SK-N-SH (cell line): Measurements from ENCODE around the gene EPGN. TPM values are rescaled to one million over a fixed set of nuclear protein-coding genes. Genes with fewer than 3 reads are reported as not detected.

Experiments
- CTCF ChIA-PET: fragments of 300-600, 350-600 bp; formaldehyde crosslinking; extraction: SDS; loops from one replicate; lab custom pipeline; 2021; lab: Yijun Ruan, JAX
- POLR2A ChIA-PET: fragments of 350-600 bp; sonication (Branson Sonifier 250); formaldehyde crosslinking; extraction: SDS; loops from one replicate; lab custom pipeline; 2020; ENCODE audit warnings: antibody characterized with exemption, inconsistent platforms; lab: Yijun Ruan, JAX
- DNase-seq: peaks from one replicate; pipeline ENCODE4 v3.0.0; 2012
- H2AFZ ChIP-seq: fragments of 200-600 bp; sonication (generic); 2 replicates; pipeline ENCODE4 v1.8.1; 2016; ENCODE audit warnings: antibody characterized with exemption, mild to moderate bottlenecking, low read depth
- H3F3A ChIP-seq: fragments of 200-600 bp; sonication (generic); replicated peaks from 2 replicates; pipeline ENCODE3; 2016; ENCODE audit warnings: antibody characterized with exemption, mild to moderate bottlenecking; ENCODE audit not compliant: insufficient read depth
- H3K27ac ChIP-seq, 2 experiments: fragments of 200-500 bp in 1 of 2; fragments of 200-600 bp in 1 of 2; sonication (Bioruptor generic) in 1 of 2; sonication (generic), shearing (Covaris generic) in 1 of 2; 2 replicates each; pipeline versions ENCODE4 v1.5.1 to v1.6.1; 2014 to 2016; ENCODE audit warnings: low read depth in 2 of 2, inconsistent platforms in 1 of 2, low read length in 1 of 2, mild to moderate bottlenecking in 1 of 2, mixed read lengths in 1 of 2
- H3K27me3 ChIP-seq: fragments of 200-600 bp; sonication (generic), shearing (Covaris generic); 2 replicates; pipeline ENCODE4 v1.6.1; 2016; ENCODE audit warnings: mixed run types; ENCODE audit not compliant: insufficient read depth
- H3K36me3 ChIP-seq, 2 experiments: fragments of 200-500 bp in 1 of 2; fragments of 200-600 bp in 1 of 2; sonication (Bioruptor generic) in 1 of 2; sonication (generic) in 1 of 2; replicated peaks in 1 of 2; 2 replicates each; pipeline versions ENCODE3 to v1.5.1; 2014 to 2016; ENCODE audit warnings: low read length in 1 of 2, mild to moderate bottlenecking in 1 of 2; ENCODE audit not compliant: insufficient read depth in 2 of 2, control insufficient read depth in 1 of 2
- H3K4me1 ChIP-seq, 2 experiments: fragments of 200-500 bp in 1 of 2; fragments of 200-600 bp in 1 of 2; sonication (Bioruptor generic) in 1 of 2; sonication (generic), shearing (Covaris generic) in 1 of 2; 2 replicates each; pipeline versions ENCODE4 v1.5.1 to v1.6.1; 2014 to 2016; ENCODE audit warnings: low read depth in 1 of 2, low read length in 1 of 2, mixed run types in 1 of 2; ENCODE audit not compliant: insufficient read depth in 2 of 2, control insufficient read depth in 1 of 2
- H3K4me2 ChIP-seq: fragments of 200-600 bp; sonication (generic), shearing (Covaris generic); 2 replicates; pipeline ENCODE4 v1.6.1; 2017; ENCODE audit warnings: mixed run types
- H3K4me3 ChIP-seq, 2 experiments: fragments of 200-500 bp in 1 of 2; fragments of 200-600 bp in 1 of 2; sonication (Bioruptor generic) in 1 of 2; sonication (generic), shearing (Covaris generic) in 1 of 2; 2 replicates each; pipeline versions ENCODE4 v1.5.1 to v1.8.1; 2014 to 2016; ENCODE audit warnings: low read depth in 2 of 2, inconsistent platforms in 1 of 2, low read length in 1 of 2, mild to moderate bottlenecking in 1 of 2, mixed read lengths in 1 of 2, moderate library complexity in 1 of 2
- H3K79me2 ChIP-seq: fragments of 200-600 bp; sonication (generic); 2 replicates; pipeline ENCODE4 v1.8.1; 2017; ENCODE audit warnings: mild to moderate bottlenecking; ENCODE audit not compliant: insufficient read depth
- H3K9ac ChIP-seq: fragments of 200-600 bp; sonication (generic); 2 replicates; pipeline ENCODE4 v1.6.1; 2017; ENCODE audit warnings: mixed run types
- H3K9me2 ChIP-seq: fragments of 200-600 bp; sonication (generic); 2 replicates; pipeline ENCODE4 v1.6.1; 2017; ENCODE audit warnings: mixed run types
- H3K9me3 ChIP-seq: fragments of 200-600 bp; sonication (generic); 2 replicates; pipeline ENCODE4 v1.6.1; 2017; ENCODE audit warnings: mixed run types, mild to moderate bottlenecking, moderate library complexity
- H4K20me1 ChIP-seq: fragments of 200-600 bp; sonication (generic); 2 replicates; pipeline ENCODE4 v1.6.1; 2017; ENCODE audit warnings: mild to moderate bottlenecking, mixed run types; ENCODE audit not compliant: insufficient read depth
- FOXJ3 ChIP-seq: sonication (generic); formaldehyde crosslinking; IDR thresholded peaks from 2 replicates; pipeline ENCODE4 v1.5.1; 2020; ENCODE audit warnings: mild to moderate bottlenecking, missing genetic modification reagents
- GATA2 ChIP-seq: sonication (generic); formaldehyde crosslinking; IDR thresholded peaks from 2 replicates; pipeline ENCODE4 v1.5.0; 2020; ENCODE audit warnings: mild to moderate bottlenecking, missing genetic modification reagents
- MAX ChIP-seq: IDR thresholded peaks from 2 replicates; pipeline ENCODE4 v1.4.0; 2012; ENCODE audit warnings: low read depth
- MEF2A ChIP-seq: IDR thresholded peaks from 2 replicates; pipeline ENCODE4 v1.4.0; 2012; ENCODE audit warnings: low read depth, borderline replicate concordance
- MXI1 ChIP-seq: IDR thresholded peaks from 2 replicates; pipeline ENCODE4 v1.6.1; 2012; ENCODE audit warnings: mild to moderate bottlenecking, low read depth, low read length, improper control_type of control experiment
- NRF1 ChIP-seq: IDR thresholded peaks from 2 replicates; pipeline ENCODE4 v1.6.1; 2012; ENCODE audit warnings: low read depth, mild to moderate bottlenecking, low read length
- PBX3 ChIP-seq: IDR thresholded peaks from 2 replicates; pipeline ENCODE4; 2012
- POLR2AphosphoS5 ChIP-seq: IDR thresholded peaks from 2 replicates; pipeline ENCODE4 v1.6.1; 2012; ENCODE audit warnings: low read depth, low read length
- RXRA ChIP-seq: IDR thresholded peaks from 2 replicates; pipeline ENCODE4 v1.4.0; 2012; ENCODE audit warnings: low read depth, mild to moderate bottlenecking, borderline replicate concordance
- SMC3 ChIP-seq: IDR thresholded peaks from 2 replicates; pipeline ENCODE4 v1.6.1; 2012; ENCODE audit warnings: low read depth, low read length, improper control_type of control experiment
- TAF1 ChIP-seq: IDR thresholded peaks from 2 replicates; pipeline ENCODE4 v1.6.1; 2012; ENCODE audit warnings: low read depth, mild to moderate bottlenecking, low read length, moderate library complexity, borderline replicate concordance
- TCF12 ChIP-seq: IDR thresholded peaks from 2 replicates; pipeline ENCODE4 v1.4.0; 2012
- TEAD4 ChIP-seq: IDR thresholded peaks from 2 replicates; pipeline ENCODE4 v1.4.0; 2012; ENCODE audit warnings: mild to moderate bottlenecking, borderline replicate concordance; ENCODE audit not compliant: insufficient read depth
- USF1 ChIP-seq: IDR thresholded peaks from 2 replicates; pipeline ENCODE4 v1.4.0; 2012; ENCODE audit warnings: low read depth, borderline replicate concordance
- USF2 ChIP-seq: fragments of 150-350 bp; IDR thresholded peaks from 2 replicates; pipeline ENCODE4 v1.6.1; 2017; ENCODE audit warnings: antibody characterized with exemption, low read length, low read depth, borderline replicate concordance
- WGBS: methylation state at CpG from one replicate; pipeline ENCODE4 v1.1.6; 2017; ENCODE audit warnings: low lambda C conversion rate; 5-methylcytosine and 5-hydroxymethylcytosine counted together
- polyA plus RNA-seq, 3 experiments: library from polyadenylated mRNA; depleted of rRNA; stranded (reverse); fragments of >200 nt; gene quantifications; 2 replicates each; pipeline ENCODE4 v1.2.3, GENCODE V29; 2012

Gene EPGN
- polyA plus RNA-seq, 1 of the 3 experiments (the other 2 are of a cell fraction): 0.23 TPM

GRCh38 chr4:74364652-74365491 is 56.6 kb downstream of the EPGN start, which contains the start of gene EREG:
TSS of gene EREG (plus strand) at chr4:74365145. CDS start at chr4:74365309, 164 bp downstream.
- ChIA-PET CTCF (no interaction called here), POLR2A (no interaction called here)
- DNase-seq: peak; percentile 23
- WGBS: 3% methylated on average over 27 of the region's 40 CpGs
- Histone ChIP-seq H3F3A (no peaks in the 10 kb centered on the region), H3K27me3 (peaks cover 30% of the 10 kb centered on the region), H3K27ac (no peak within 1 kb of the TSS), H3K79me2 (no peaks in the 10 kb centered on the region), H3K4me3 (peak within 1 kb of the TSS in 1 of 2 experiments; percentile 37; a peak in 1 of 4 replicates), H3K9ac (no peak within 1 kb of the TSS), H3K36me3 (no peaks in the 10 kb centered on the region), H3K9me3 (no peaks in the 10 kb centered on the region), H3K9me2 (no peaks in the 10 kb centered on the region), H3K4me2 (no peak within 1 kb of the TSS), H4K20me1 (no peaks in the 10 kb centered on the region), H3K4me1 (no peaks in the 10 kb centered on the region; a peak in 1 of 4 replicates), H2AFZ (no peak within 1 kb of the TSS)
- no peak for TF ChIP-seq USF1
- TF ChIP-seq TEAD4: no peak
- TF ChIP-seq SMC3: no peak
- TF ChIP-seq TAF1: no peak
- no peak for TF ChIP-seq POLR2AphosphoS5
- TF ChIP-seq GATA2 (CRISPR knock-in tag): no peak
- TF ChIP-seq TCF12: no peak
- no peak for TF ChIP-seq PBX3
- no peak for TF ChIP-seq MXI1

GRCh38 chr4:74365761-74366160 is 57.5 kb downstream of the EPGN start:
- H3K9ac ChIP-seq: no peak overlapping the region
- POLR2A ChIA-PET: no interaction called here
- no peak overlapping the region for H2AFZ ChIP-seq

More at GRCh38 chr4:74365761-74366160, 57.5 kb downstream of the EPGN start:
- 4% methylated on average over 11 of the region's 11 CpGs for WGBS
- TF ChIP-seq NRF1: no peak
- TF ChIP-seq MAX: no peak
- TF ChIP-seq MEF2A: no peak
- TF ChIP-seq USF2: no peak
- TF ChIP-seq TEAD4: no peak
- no peak for TF ChIP-seq RXRA
- TF ChIP-seq FOXJ3 (CRISPR knock-in tag): no peak
- DNase-seq: peak; percentile 5
- CTCF ChIA-PET: no interaction called here
- Histone ChIP-seq H3K9me2 (no peaks in the 10 kb centered on the region), H3F3A (no peaks in the 10 kb centered on the region), H3K4me2 (no peak overlapping the region), H3K9me3 (no peaks in the 10 kb centered on the region), H3K79me2 (no peaks in the 10 kb centered on the region), H3K4me3 (no peak overlapping the region), H3K27ac (no peak overlapping the region), H3K4me1 (no peaks in the 10 kb centered on the region; a peak in 1 of 4 replicates), H3K27me3 (peaks cover 30% of the 10 kb centered on the region), H4K20me1 (no peaks in the 10 kb centered on the region), H3K36me3 (no peaks in the 10 kb centered on the region)

Other genes starting within 250 kb of the EPGN start
- gene CXCL2, start 209.3 kb upstream of the EPGN start, polyA plus RNA-seq (2012; rRNA removed): 20.9 and 33.7 TPM in 2 replicates
- gene MTHFD2L, start 150.4 kb upstream of the EPGN start, polyA plus RNA-seq (2012; rRNA removed): 4.8 and 8.2 TPM in 2 replicates
- gene EREG, start 56.7 kb downstream of the EPGN start, polyA plus RNA-seq (2012; rRNA removed): not detected in 2 replicates
- gene AREG, start 136.7 kb downstream of the EPGN start, polyA plus RNA-seq (2012; rRNA removed): not detected in 2 replicates